Measurements from ENCODE around the gene RAB24.

- TF ChIP-seq CTCF (IDR thresholded peaks at IDR 0.05), result peak; percentile 58 to 94 (median 67)
- no peak for TF ChIP-seq POLR2AphosphoS5 (IDR thresholded peaks at IDR 0.05)
- TF ChIP-seq POLR2A (IDR thresholded peaks at IDR 0.05; ENCODE audit: low read depth), result no peak
Observed at GRCh38 chr5:177309351-177310191, 6.1 kb upstream of the RAB24 start.

Data from esophagus muscularis mucosa (tissue), 3 donors.